ENCODE data around the gene UTP14A. TPM values are rescaled to one million over a fixed set of nuclear protein-coding genes. Genes with fewer than 3 reads are reported as not detected.
A peak's percentile ranks its signal among the peaks of the same experiment; 100 is the strongest.
"Not testable (repeated sequence)": the region's sequence is repeated elsewhere in the genome, so short reads cannot be mapped to it uniquely, and the experiment has no call there.

UTP14A gene
- total RNA-seq, result 15.3 TPM
- 7.7 TPM for polyA plus RNA-seq (ENCODE audit: insufficient read depth, low read depth, low replicate concordance)
- long read RNA-seq, donor 1, partial matches to known transcripts, result 8 of 8 reads
- long read RNA-seq, donor 1, other reads (novel, unspliced or antisense), result 0 of 8 reads
- long read RNA-seq, donor 2, partial matches to known transcripts, result 9 of 10 reads
- long read RNA-seq, donor 2, other reads (novel, unspliced or antisense), result 0 of 10 reads
- long read RNA-seq, donor 3, partial matches to known transcripts, result 15 of 18 reads
- long read RNA-seq, donor 3, other reads (novel, unspliced or antisense), result 0 of 18 reads
- long read RNA-seq, donor 4, partial matches to known transcripts, result 16 of 19 reads
- long read RNA-seq, donor 4, other reads (novel, unspliced or antisense), result 0 of 19 reads
- long read RNA-seq, donor 5, result 0 reads
- long read RNA-seq, donor 6, partial matches to known transcripts, result 27 of 30 reads
- long read RNA-seq, donor 6, other reads (novel, unspliced or antisense), result 0 of 30 reads
- long read RNA-seq, donor 7, transcript UTP14A-201 (15 exons, 2,488 nt), result major isoform, 7 of 12 reads
- long read RNA-seq, donor 7, partial matches to known transcripts, result 1 of 12 reads
- long read RNA-seq, donor 7, other reads (novel, unspliced or antisense), result 4 of 12 reads
- long read RNA-seq, donor 8, partial matches to known transcripts, result 9 of 10 reads
- long read RNA-seq, donor 8, other reads (novel, unspliced or antisense), result 0 of 10 reads
- long read RNA-seq, donor 9, partial matches to known transcripts, result 7 of 8 reads
- long read RNA-seq, donor 9, other reads (novel, unspliced or antisense), result 0 of 8 reads
- long read RNA-seq, donor 10, partial matches to known transcripts, result 15 of 16 reads
- long read RNA-seq, donor 10, other reads (novel, unspliced or antisense), result 0 of 16 reads

GRCh38 chrX:129905787-129906580 lies at the start of gene UTP14A:
UTP14A (plus strand) TSS chrX:129906164; CDS start chrX:129906211, 47 bp downstream.
- Histone ChIP-seq H3K4me3 (ENCODE audit: low read length in 3 of 3) (peak within 1 kb of the TSS; percentile 77 to 86 (median 82)), H3K9me3 (ENCODE audit: control insufficient read depth in 2 of 3, insufficient read depth in 1 of 3, low read length in 3 of 3) (no peaks in the 10 kb centered on the region), H3K36me3 (ENCODE audit: control insufficient read depth in 2 of 3, insufficient read depth in 3 of 3, low read length in 3 of 3) (peaks cover 0 to 11% (median 2%) of the 10 kb centered on the region in 3 donors), H3K4me1 (ENCODE audit: control insufficient read depth in 2 of 3, insufficient read depth in 2 of 3, low read depth in 1 of 3, low read length in 3 of 3) (no peaks in the 10 kb centered on the region), H3K27me3 (ENCODE audit: control insufficient read depth, insufficient read depth, low read length) (no peaks in the 10 kb centered on the region), H3K27ac (ENCODE audit: low read depth in 2 of 2, low read length in 2 of 2) (peak within 1 kb of the TSS; percentile 51 to 53), H3K9ac (ENCODE audit: low read length in 3 of 3) (peak within 1 kb of the TSS; percentile 55 to 78 (median 76))
- peak; percentile 87 for FAIRE-seq
- intact Hi-C loops (cut with DNase I), result no loop called here
- no peak for TF ChIP-seq CTCF (IDR thresholded peaks at IDR 0.05; ENCODE audit: borderline replicate concordance, extremely low read depth, insufficient read depth)
- DNase-seq, result peak; percentile 91 to 97 (median 94)

- H3K9me3 ChIP-seq (ENCODE audit: control insufficient read depth in 2 of 3, insufficient read depth in 1 of 3, low read length in 3 of 3); H3K4me1 ChIP-seq (ENCODE audit: control insufficient read depth in 2 of 3, insufficient read depth in 2 of 3, low read depth in 1 of 3, low read length in 3 of 3); intact Hi-C loops (cut with DNase I); H3K36me3 ChIP-seq (ENCODE audit: control insufficient read depth in 2 of 3, insufficient read depth in 3 of 3, low read length in 3 of 3); FAIRE-seq; H3K4me3 ChIP-seq (ENCODE audit: low read length in 3 of 3); DNase-seq; H3K9ac ChIP-seq (ENCODE audit: low read length in 3 of 3); H3K27me3 ChIP-seq (ENCODE audit: control insufficient read depth, insufficient read depth, low read length); H3K27ac ChIP-seq (ENCODE audit: low read depth in 2 of 2, low read length in 2 of 2): not testable (repeated sequence)
These were observed 46.8 kb upstream of the UTP14A start for GRCh38 chrX:129859134-129859533.

- H3K9me3 ChIP-seq (ENCODE audit: control insufficient read depth in 2 of 3, insufficient read depth in 1 of 3, low read length in 3 of 3); H3K27ac ChIP-seq (ENCODE audit: low read depth in 2 of 2, low read length in 2 of 2); DNase-seq; H3K36me3 ChIP-seq (ENCODE audit: control insufficient read depth in 2 of 3, insufficient read depth in 3 of 3, low read length in 3 of 3); H3K27me3 ChIP-seq (ENCODE audit: control insufficient read depth, insufficient read depth, low read length); H3K4me1 ChIP-seq (ENCODE audit: control insufficient read depth in 2 of 3, insufficient read depth in 2 of 3, low read depth in 1 of 3, low read length in 3 of 3); FAIRE-seq; H3K4me3 ChIP-seq (ENCODE audit: low read length in 3 of 3); H3K9ac ChIP-seq (ENCODE audit: low read length in 3 of 3); intact Hi-C loops (cut with DNase I): not testable (repeated sequence)
These were observed 39.6 kb upstream of the UTP14A start for GRCh38 chrX:129866321-129866720.

- Histone ChIP-seq H3K27ac (ENCODE audit: low read depth in 2 of 2, low read length in 2 of 2) (no peak overlapping the region), H3K4me1 (ENCODE audit: control insufficient read depth in 2 of 3, insufficient read depth in 2 of 3, low read depth in 1 of 3, low read length in 3 of 3) (no peaks in the 10 kb centered on the region), H3K9ac (ENCODE audit: low read length in 3 of 3) (no peak overlapping the region), H3K4me3 (ENCODE audit: low read length in 3 of 3) (no peak overlapping the region), H3K27me3 (ENCODE audit: control insufficient read depth, insufficient read depth, low read length) (no peaks in the 10 kb centered on the region), H3K9me3 (ENCODE audit: control insufficient read depth in 2 of 3, insufficient read depth in 1 of 3, low read length in 3 of 3) (no peaks in the 10 kb centered on the region), H3K36me3 (ENCODE audit: control insufficient read depth in 2 of 3, insufficient read depth in 3 of 3, low read length in 3 of 3) (no peaks in the 10 kb centered on the region)
- intact Hi-C loops (cut with DNase I), result no loop called here
- no peak for FAIRE-seq
- TF ChIP-seq CTCF (IDR thresholded peaks at IDR 0.05; ENCODE audit: borderline replicate concordance, extremely low read depth, insufficient read depth), result no peak
- DNase-seq, result no peak
These were observed 33.4 kb upstream of the UTP14A start for GRCh38 chrX:129872524-129872923.

All from kidney (tissue), 22 donors.